Measurements from ENCODE around the gene LOXL1. TPM values are rescaled to one million over a fixed set of nuclear protein-coding genes. Genes with fewer than 3 reads are reported as not detected.
"Not testable (repeated sequence)": the region's sequence is repeated elsewhere in the genome, so short reads cannot be mapped to it uniquely, and the experiment has no call there.

LOXL1 gene
- total RNA-seq, 1 donor from 2014 or later: 0.20 TPM

DNA sequence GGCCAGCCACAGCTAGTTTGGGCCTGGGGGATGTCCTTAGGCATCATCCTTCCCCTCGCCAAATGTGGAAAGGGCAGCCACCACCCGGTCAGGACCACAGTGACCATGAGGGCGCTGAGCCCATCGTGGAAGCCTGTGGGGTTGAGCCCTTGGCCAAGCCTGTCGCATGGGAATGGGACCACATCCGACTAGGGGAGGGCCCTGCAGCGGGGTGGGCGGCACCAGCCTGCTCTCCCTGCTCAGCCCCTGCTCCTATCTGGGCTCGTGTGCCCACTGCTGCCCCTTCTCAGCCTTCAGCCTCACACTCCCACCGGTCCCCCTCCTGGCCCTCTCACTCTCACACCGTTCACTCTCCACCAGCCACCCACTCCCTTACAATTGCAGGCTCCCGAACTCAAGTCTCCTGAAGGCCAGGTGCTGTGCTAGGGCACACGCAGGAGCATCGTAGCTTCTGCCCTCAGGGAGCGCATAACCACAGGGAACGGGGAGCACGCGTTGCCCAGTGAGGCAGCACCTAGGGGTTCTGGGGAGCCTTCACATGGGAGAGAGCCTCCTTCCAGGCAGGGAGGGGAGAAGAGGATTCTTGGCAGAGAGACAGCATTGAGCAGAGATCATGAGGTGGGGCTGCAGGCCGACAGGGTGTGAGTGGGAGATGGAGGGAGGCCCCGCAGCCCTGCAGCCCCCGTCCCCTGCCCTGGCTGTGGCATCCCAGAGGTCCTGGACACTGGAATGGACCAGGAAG is 26.1 kb downstream of the LOXL1 start:
- DNase-seq (ENCODE audit: low read depth in 2 of 2): no peak

DNA sequence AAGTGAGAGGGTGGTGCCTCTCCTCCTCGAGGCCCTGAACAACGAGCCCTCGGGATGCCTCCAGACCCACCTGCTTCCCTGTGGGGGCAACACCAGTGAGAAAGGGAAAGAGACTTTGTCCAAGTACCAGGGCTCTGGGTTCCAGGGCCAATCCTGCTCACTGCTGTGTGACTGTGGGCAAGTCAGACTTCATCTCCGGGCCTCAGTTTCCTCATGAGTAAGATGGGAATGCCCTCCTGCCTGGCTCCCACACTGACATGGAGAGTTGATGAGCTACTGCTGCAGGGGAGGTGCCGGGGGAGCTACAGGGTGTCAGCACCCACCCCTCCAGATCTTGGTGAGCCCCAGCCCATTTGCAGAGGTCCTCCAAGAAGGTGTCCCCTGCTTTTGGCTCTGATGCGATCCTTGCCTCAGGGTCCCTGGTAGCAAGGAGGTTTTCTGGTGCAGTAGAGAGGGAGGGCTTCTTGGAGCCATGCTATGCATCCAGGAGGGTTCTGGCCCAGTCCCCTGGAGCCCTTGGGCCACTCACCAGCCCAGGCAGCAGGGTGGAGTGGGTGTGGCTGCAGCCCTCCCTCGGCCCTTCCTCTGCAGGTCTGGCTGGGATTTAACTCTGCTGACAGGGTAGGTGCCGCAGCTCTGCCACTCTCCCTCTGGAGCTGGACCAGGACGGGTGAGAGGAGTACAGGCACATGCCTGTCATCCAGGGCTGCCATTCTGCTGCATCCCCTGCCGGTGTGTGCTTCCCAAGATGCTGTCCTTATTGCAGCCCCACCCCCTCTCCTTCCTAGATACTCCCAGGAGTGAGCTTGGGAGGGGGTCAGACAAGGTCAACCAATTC is 26.9 kb downstream of the LOXL1 start:
- no peak for DNase-seq (ENCODE audit: low read depth in 2 of 2)

DNA sequence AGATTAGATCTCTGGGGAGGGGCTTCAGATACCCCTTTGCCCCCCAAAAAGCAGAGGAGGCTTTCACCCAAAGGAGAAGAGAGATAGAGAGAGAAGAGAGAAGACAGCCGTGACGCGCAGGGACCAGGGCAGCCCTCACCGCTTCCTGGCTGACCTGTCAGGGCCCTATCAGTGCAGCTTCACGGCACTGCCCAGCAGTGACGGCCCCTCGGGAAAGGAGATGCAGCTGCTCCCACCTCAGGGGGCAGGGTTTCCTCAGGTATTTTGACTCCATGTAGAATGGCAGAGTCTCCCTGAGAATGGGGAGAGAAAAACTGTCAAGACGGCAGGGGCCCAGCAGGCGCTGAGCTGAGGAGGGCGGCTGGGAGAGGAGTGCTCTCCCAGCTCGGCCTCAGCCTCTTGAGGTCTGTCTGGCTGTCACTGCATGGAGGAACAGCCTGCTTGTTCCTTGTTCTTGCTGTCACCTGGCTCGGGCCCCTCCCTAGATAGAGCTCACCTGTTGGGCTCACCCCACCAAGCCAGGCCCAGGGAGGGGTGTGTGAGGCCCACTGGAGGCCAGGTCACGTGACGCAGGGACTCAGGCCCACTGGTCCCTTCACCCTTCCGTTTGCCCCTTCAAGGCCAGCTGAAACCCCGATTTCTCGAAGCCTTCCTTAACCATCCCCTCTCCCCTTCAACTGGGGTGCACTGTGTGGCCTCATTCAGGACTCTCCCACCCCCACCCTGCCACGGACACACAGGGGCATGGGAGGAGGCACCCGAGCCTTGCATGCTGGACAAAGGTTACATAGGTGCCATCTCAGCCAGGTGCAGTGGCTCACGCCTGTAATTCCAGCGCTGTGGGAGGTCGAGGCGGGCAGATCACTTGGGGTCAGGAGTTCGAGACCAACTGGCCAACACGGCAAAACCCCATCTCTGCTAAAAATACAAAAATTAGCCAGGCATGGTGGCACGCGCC is 28.2 kb downstream of the LOXL1 start:
- no peak for DNase-seq (ENCODE audit: low read depth in 2 of 2)

DNA sequence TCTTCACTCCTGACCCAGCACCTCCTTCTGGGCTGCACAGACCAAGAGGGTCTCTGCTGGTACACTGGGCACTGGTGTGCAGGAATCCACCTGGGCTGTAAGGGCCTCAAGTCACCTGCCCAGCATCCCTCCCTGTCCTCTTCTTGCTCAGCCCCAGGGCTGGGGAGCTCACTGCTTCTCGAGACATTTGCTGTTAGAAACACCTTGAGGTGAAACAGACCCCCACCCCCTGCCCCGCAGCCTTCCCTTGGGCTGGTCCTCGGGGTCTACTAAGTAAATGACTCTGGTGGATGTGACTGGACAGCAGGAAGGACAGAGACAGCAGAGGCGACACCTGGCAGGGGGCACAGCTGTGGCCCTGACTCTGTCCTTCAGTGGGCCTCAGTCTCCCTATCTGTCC is 29.1 kb downstream of the LOXL1 start:
- DNase-seq (ENCODE audit: low read depth in 2 of 2): no peak

DNA sequence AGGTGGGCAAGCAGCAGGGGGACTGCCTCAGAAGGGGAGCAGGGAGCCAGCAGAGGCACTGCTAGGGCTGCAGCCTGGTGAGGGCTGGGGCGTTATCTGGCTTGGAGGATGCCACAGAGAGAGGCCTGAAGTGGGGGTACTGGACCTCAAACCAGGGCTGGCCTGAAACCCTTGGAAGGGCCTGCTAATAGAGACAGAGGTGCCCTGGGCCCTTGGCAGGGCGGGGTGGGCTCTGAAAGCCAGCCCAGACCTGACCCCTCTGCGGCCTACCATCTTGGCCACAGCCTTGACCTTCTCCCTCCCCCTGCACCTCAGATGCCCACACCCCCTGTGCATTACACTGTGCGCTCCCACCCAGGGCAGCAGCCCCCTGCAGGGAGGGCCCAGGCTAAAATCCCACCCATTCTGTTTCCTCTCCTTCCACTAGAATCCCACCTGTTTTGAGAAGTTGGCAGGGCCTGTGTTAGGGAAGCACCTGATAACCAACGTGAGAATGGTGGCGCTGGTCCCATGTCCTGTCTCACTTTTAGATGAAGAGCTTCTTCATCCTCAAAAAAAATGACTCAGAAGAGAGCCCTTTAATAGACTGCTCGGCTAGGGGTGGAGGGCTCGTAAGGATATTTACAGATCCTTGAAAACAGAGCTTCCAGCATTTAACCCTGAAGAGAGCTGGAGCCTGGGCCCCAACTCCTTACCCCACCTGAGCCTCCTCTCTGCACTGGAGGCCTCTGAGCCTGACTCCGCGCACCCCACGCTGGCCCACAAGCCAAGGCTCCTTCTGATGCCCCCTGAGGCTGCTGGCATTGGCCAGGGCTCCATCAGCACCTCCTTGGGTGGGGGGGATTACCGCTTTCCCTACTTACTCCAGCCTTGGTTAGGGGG is 29.8 kb downstream of the LOXL1 start:
- DNase-seq (ENCODE audit: low read depth in 2 of 2): no peak

DNA sequence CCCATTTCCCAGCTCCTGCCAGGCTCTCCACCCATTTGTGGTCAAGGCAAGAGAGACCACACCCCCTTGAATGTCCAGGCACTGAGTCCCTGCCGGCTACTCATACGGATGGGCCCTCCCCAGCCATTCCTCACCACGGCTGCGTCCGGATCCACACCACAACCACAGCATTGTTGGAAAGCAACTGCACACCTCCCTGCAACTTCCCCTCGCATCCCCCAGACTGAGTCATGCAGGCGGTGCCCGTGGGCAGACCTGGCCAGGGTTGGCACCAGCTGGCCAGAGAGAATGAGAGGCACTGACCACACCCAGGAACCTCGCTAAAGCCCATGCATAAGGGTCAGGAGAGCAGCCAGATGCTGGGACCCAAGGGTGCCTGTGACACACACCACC is 30.5 kb downstream of the LOXL1 start:
- peak; percentile 69 to 93 for DNase-seq (ENCODE audit: low read depth in 2 of 2)

DNA sequence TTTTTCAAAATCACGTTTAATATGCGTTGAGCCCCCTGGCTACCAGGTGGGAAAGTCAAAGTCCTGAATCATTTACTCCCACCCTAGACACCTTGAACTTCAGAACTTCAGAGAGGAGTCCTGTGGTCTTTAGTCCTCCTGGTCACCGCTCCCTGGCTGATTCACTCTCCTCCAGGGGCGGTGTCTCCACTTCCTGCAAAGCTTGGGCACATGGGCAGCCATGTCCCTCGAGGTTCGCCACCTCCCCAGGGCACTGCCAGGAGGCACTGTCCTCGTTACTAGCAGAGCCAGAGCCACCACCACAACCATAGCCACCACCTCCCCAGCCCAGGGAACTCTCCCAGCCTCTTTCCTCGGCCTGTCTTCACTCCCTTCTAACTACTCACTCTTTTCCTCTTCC is 31.0 kb downstream of the LOXL1 start:
- no peak for DNase-seq (ENCODE audit: low read depth in 2 of 2)

DNA sequence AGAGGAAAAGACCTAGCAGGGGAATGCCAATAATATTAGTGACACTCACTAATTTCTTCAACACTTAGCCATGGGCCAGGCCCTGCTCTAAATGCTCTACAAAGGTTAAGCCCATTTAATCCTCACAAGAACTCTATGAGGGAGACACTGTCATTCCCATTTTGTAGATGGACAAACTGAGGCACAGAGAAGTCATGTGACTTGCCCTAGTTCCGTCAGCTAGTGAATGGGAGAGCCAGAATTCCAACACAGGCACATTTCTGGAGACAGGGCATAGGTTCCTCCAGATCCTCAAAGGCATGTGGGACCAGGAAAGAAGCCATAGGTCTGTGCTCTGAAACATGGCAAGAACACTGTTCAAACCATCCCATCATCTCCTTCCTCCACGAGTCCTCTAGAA is 31.5 kb downstream of the LOXL1 start:
- DNase-seq (ENCODE audit: low read depth in 2 of 2): no peak

DNA sequence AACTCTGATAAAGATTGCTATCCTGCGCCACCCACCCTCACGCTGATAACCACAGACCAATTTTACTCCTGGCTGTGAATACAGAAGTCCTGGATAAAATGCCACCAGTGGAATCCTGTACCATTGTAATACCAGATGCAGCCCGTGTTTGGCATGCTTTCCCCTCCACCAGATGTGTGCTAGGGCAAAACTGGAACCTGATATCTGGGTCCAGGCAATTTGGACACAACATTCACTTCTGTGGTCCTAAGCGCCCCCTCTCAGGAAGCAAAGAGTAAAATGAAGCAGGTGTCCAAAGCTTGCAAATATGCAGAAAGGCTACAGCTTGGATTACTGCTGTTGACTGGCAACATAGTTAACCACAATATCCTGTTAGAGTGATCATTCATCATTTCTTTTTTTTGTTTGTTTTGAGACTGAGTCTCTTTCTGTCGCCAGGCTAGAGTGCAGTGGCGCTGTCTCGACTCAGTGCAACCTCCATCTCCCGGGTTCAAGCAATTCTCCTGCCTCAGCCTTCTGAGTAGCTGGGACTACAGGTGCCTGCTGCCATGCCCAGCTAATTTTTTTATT is 32.8 kb downstream of the LOXL1 start:
- DNase-seq (ENCODE audit: low read depth in 2 of 2): peak in 1 of 2 donors; percentile 58

DNA sequence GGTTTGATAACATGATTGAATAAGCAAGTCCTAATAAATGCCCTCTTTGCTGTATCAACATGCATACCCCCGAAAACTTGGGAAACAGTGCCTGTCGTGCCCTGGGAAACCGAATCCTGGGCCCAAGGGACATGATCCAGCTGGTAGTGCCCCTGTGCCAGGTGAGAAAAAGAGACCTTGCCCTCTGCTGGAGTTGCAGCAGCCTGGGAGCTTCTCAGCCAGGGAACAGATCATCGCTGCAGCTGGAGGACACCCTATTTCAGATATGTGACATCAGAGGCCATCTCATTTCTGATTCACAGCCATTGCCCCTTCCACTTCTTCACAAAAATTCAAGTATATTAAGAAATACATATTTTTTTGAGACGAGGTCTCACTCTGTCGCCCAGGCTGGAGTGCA is 33.5 kb downstream of the LOXL1 start:
- DNase-seq (ENCODE audit: low read depth in 2 of 2): no peak

DNA sequence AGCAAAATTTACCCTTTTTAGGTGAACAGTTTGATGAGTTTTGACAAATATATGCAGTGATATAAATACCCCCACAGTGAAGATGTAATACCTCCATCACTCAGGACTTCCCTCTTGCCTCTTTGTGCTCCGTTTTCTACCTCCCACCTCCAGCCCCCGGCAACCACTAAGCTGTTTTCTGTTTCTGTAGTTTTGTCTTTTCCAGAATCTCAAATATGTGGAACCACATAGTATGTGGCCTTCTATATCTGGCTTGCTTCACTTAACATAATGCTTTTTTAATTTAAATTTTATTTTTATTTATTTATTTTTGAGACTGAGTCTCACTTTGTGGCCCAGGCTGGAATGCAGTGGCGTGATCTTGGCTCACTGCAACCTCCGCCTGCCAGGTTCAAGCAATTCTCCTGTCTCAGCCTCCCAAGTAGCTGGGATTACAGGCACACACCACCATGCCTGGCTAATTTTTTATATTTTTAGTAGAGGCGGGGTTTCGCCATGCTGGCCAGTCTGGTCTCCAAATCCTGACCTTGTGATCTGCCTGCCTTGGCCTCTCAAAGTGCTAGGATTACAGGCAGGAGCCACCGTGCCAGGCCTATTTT is 34.3 kb downstream of the LOXL1 start:
- DNase-seq (ENCODE audit: low read depth in 2 of 2): not testable (repeated sequence)

DNA sequence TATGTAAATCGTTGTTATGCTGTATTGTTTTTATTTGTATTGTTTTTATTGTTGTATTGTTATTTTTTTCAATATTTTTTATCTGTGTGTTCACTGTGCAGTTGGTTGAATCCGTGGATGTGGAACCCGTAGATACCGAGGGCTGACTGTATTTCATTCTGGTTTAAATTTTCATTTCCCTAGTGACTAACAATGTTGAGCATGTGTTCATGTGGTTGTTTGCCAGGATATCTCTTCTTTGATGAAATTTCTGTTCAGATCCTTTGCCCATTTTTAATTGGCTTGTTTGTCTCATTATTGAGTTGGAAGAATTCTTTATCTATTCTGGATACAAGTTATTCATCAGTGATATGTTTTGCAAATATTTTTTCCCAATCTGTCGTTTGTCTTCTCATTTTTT is 36.2 kb downstream of the LOXL1 start:
- no peak for DNase-seq (ENCODE audit: low read depth in 2 of 2)

DNA sequence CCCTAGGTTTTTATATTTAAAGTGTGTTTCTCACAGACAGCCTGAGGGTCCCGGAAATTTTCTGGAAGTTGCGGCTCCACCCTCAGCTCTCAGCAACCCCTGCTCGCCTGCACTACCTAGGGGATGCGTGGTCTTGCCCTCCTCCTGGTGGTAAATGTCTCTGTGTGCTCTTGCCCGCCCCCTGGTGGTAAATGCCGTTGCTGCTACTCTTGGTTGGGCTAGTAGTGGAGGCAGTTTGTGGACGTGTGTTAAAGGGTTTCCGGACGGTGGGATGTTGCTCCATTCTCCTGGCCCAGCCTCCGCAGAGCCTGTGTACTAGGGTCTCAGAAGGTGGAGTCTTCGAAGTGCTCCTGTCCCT is 38.5 kb downstream of the LOXL1 start:
- peak; percentile 76 to 84 for DNase-seq (ENCODE audit: low read depth in 2 of 2)

DNA sequence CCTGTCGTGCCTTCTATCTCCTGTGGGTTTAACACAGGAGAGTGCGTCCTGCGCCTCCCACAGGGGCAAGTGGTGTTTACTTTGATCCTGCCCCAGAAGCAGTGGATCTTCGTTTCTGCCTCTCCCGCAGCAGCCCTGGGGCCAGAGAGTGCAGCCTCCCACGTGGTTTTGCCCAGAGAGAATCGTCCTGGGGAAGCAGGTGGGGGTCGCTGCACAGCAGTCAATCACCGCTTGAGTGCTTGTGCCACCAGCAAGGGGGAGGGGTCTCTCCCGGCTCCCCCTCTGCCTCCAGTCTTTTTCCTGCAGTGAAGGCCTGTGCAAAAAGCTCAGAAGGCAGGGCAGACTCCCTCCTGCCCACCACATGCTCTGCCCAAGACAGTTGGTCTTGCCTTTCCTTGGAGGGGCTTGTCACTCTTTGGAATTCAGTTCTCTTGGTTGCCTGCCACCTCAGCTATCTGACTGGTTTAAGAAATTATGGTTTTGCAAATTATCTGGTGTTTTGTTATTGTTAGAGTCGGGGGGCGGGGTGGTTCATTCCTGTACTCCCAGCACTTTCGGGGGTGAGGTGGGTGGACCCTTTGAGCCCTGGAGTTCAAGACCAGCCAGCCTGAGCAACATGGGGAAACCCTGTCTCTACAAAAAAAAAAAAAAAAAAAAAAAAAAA is 39.0 kb downstream of the LOXL1 start:
- no peak for DNase-seq (ENCODE audit: low read depth in 2 of 2)

DNA sequence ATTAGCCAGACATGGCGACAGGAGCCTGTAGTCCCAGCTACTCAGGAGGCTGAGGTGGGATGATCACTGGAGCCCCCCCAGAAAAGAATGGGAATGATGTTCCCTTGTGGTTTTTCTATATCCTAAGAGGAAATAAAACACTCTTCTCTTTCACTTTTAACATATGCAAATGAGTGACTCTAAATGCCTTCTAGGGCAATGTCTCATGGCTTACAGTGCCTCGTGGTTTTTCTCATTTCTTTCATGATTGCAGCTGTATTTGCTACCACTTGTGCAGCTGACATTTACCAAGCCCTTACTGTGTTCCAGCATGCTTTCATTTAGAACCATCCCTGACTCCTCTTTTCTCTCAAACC is 39.5 kb downstream of the LOXL1 start:
- no peak for DNase-seq (ENCODE audit: low read depth in 2 of 2)

DNA sequence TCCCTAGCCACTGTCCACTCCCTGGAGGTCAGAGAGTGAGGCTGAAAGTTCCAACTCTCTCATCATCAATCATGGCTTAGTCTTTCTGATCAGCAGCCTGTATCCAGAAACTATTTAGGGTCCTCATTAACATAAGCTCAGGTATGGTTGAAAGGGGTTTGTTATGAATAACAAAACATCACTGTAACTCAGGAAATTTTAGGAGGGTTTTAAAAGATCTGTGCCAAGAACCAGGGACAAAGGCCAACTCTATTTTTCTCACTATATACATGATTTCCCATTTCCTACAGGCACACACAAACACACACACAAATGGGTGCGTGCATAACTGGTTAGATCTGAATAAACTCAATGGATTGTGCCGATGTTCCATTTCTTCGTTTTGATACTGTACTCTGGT is 42.2 kb downstream of the LOXL1 start:
- no peak for DNase-seq (ENCODE audit: low read depth in 2 of 2)

DNA sequence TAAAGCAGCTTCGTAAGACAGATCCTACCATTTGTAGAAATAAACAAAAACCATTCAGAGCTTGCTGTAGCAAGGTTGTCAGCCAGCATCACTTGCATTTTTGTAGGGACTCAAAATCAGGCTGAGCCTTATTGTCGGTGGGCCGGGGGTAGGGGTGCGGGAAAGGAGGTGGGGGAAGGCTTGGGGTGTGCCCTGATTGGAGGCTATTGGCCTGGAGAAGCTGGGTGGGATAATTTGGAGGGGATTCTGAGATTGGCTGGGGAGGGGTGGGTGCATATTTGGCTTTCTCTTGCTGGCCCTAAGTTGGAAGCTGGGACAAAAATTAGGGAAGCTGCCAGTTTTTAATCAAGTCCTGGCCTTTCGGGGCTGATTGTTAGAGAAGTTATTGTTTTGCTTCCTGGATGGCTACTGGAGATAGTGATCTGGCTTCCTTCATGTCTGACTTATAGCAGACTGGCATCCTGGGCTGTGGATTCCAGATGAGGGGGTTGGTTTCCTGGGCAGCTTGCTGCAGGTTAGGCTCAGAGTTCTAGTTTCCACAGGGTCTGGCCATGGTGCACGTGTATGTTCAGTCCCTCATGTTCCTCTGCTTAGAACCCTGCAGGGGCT is 43.0 kb downstream of the LOXL1 start:
- DNase-seq (ENCODE audit: low read depth in 2 of 2): peak in 1 of 2 donors; percentile 33

DNA sequence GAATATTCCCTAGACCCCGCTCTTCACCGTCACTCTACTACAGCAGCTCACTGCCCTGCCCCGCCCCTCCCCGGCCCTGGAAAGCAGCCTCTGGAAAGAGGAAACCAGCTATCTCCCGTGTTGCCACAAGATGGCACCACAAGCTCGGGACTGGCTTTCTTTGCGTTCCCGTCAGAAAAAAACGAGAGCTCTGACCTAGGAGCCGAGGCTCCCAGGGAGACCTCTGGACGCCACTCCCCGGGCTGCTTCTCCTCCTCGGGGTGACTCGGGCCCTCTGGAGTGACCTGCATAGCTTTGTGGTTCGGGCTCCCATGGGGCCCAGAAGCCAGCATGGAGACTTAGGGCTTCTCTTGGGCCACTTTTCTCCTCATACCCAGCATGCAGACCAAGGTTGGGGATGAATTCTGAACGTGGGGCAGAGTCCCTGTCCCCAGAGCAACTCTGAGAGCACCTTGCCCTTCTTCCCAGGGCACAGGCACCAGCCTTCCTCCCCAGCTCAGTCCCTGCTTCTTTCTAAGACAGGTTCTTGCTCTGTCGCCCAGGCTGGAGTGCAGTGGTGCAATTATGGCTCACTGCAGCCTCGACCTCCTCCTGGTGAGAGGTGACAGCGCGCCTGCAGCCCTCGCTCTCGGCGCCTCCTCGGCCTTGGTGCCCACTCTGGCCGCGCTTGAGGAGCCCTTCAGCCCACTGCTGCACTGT is 46.9 kb downstream of the LOXL1 start:
- peak; percentile 81 to 89 for DNase-seq (ENCODE audit: low read depth in 2 of 2)
